Thoracic aorta (tissue), 2 donors: ENCODE results near the gene ZEB1. TPM values are rescaled to one million over a fixed set of nuclear protein-coding genes. Genes with fewer than 3 reads are reported as not detected.

Experiments used
- ATAC-seq: fragments of 150-250 bp; one replicate; pipeline ENCODE4 v1.8.0; 2017; ENCODE audit warnings: low read depth; ENCODE audit not compliant: insufficient number of reproducible peaks, low FRiP score
- DNase-seq: peaks from one replicate; pipeline ENCODE4 v3.0.0-alpha.2; 2020; ENCODE audit warnings: low spot score
- H3K27ac ChIP-seq, 2 donors: fragments of 200-600 bp; sonication (generic); 1 replicate in 1 of 2; 2 replicates in 1 of 2; pipeline ENCODE4 v1.5.1; 2016; ENCODE audit warnings: mild to moderate bottlenecking in 2 of 2, moderate library complexity in 2 of 2
- H3K27me3 ChIP-seq: fragments of 200-600 bp; sonication (generic); replicated peaks from 2 replicates; pipeline ENCODE4 v1.6.0; 2016; ENCODE audit warnings: mild to moderate bottlenecking; ENCODE audit not compliant: insufficient read depth
- H3K36me3 ChIP-seq: fragments of 200-600 bp; sonication (generic); one replicate; pipeline ENCODE4 v1.5.1; 2016
- H3K4me1 ChIP-seq, 2 donors: fragments of 200-600 bp; sonication (generic); 1 replicate in 1 of 2; 2 replicates in 1 of 2; pipeline versions ENCODE4 v1.5.1 to v1.6.0; 2016; ENCODE audit warnings: low read depth in 2 of 2, mild to moderate bottlenecking in 1 of 2; ENCODE audit not compliant: control insufficient read depth in 1 of 2
- H3K4me3 ChIP-seq: fragments of 200-600 bp; sonication (generic); 2 replicates; pipeline ENCODE4 v1.5.1; 2016; ENCODE audit warnings: mild to moderate bottlenecking
- H3K9me3 ChIP-seq: fragments of 200-600 bp; sonication (generic); 2 replicates; pipeline ENCODE4 v1.5.1; 2016
- total RNA-seq, 2 donors: library from RNA; depleted of rRNA; stranded (reverse); fragments of >200 nt; gene quantifications; one replicate each; pipeline versions ENCODE4 v1.1.0 to v1.2.3, GENCODE V29; 2016
- TF ChIP-seq, protein P1 (sequence below): fragments of 200-600 bp; sonication (generic); IDR thresholded peaks from one replicate; pipeline ENCODE4 v1.5.1; 2019; ENCODE audit warnings: antibody characterized with exemption

The ZEB1 gene
- total RNA-seq, 2 donors from 2014 or later: 101 to 179 TPM

DNA sequence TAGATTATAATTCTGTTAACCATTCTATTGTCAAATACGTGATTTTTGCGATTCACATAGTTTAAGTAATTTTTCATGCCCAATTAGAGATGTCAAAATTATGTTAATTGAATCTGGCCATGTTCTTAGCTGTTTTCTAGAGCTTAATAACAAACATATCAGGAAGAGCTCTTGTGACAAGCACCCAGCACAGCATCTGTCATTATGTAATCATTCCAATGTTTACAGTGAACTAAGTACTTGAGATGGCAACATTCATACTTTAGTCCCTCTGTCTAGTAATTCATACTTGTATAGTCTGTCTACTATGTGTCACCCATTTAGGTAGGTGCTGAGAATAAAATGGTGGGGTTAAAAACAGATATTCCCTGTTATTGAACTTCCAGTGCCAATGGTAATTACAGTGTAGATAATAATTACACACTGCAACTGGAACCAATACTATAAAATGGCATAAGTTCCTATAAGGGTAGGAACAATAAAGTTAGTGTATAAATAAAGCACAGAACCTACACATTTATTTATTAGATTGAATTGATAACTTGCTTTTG lies 55.2 kb downstream of the ZEB1 start:
- H3K9me3 ChIP-seq: no peaks in the 10 kb centered on the region
- no peaks in the 10 kb centered on the region for H3K27me3 ChIP-seq
- TF ChIP-seq, protein P1, sequence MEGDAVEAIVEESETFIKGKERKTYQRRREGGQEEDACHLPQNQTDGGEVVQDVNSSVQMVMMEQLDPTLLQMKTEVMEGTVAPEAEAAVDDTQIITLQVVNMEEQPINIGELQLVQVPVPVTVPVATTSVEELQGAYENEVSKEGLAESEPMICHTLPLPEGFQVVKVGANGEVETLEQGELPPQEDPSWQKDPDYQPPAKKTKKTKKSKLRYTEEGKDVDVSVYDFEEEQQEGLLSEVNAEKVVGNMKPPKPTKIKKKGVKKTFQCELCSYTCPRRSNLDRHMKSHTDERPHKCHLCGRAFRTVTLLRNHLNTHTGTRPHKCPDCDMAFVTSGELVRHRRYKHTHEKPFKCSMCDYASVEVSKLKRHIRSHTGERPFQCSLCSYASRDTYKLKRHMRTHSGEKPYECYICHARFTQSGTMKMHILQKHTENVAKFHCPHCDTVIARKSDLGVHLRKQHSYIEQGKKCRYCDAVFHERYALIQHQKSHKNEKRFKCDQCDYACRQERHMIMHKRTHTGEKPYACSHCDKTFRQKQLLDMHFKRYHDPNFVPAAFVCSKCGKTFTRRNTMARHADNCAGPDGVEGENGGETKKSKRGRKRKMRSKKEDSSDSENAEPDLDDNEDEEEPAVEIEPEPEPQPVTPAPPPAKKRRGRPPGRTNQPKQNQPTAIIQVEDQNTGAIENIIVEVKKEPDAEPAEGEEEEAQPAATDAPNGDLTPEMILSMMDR: no peak
- no peak overlapping the region for H3K27ac ChIP-seq
- peaks cover 16 to 38% of the 10 kb centered on the region in 2 donors for H3K4me1 ChIP-seq
- H3K36me3 ChIP-seq: no peaks in the 10 kb centered on the region
- H3K4me3 ChIP-seq: no peak overlapping the region
- DNase-seq (no peak), ATAC-seq (no peak)

DNA sequence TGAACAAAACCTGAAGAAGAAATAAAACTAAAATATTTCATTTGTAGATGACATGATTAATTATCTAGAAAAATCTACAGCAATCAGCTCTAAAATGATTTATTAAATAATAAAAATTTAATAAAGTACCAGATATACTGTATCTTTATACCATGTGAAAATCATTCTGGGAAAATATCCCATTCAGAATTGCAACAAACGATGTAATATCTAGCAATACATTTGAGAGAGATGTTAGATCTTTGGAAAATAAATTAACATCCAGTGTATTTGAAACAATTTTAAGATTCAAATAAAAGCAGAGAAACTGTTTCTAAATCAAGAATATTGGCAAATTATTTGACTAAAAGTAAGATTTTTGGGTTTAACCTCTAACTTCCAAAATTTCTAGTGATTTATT lies 62.2 kb downstream of the ZEB1 start:
- Histone ChIP-seq H3K36me3 (no peaks in the 10 kb centered on the region), H3K9me3 (no peaks in the 10 kb centered on the region), H3K27me3 (no peaks in the 10 kb centered on the region), H3K4me1 (peaks cover 4 to 27% of the 10 kb centered on the region in 2 donors), H3K4me3 (no peak overlapping the region), H3K27ac (no peak overlapping the region)
- ATAC-seq (no peak), DNase-seq (no peak)
- TF ChIP-seq, protein P1: no peak

DNA sequence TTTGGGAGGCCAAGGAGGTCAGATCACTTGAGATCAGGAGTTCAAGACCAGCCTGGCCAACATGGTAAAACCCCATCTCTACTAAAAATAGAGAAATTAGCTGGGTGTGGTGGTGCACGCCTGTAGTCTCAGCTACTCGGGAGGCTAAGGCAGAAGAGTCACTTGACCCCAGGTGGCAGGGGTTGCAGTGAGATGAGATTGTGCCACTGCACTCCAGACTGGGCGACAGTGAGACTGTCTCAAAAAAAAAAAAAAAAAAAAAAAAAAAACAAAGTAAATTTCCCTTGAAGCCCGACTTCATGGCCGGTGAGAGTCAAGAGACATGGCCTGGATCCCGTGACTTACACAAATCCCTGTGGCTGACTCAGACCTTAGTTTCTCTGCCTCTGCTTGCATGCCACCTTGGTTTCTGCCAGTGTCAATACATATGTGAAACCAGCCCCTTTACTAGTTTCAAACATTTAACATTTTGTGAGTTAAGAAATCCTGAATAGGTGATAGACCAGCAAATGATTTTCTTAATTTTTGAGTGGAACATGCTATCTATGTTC lies 62.8 kb downstream of the ZEB1 start:
- no peak for DNase-seq
- H3K36me3 ChIP-seq: no peaks in the 10 kb centered on the region
- no peaks in the 10 kb centered on the region for H3K27me3 ChIP-seq
- H3K4me3 ChIP-seq: no peak overlapping the region
- peak overlapping the region; percentile 2 to 14 for H3K27ac ChIP-seq
- TF ChIP-seq, protein P1: no peak
- H3K9me3 ChIP-seq: no peaks in the 10 kb centered on the region
- peak; percentile 88 for ATAC-seq
- H3K4me1 ChIP-seq: peaks cover 4 to 27% of the 10 kb centered on the region in 2 donors

DNA sequence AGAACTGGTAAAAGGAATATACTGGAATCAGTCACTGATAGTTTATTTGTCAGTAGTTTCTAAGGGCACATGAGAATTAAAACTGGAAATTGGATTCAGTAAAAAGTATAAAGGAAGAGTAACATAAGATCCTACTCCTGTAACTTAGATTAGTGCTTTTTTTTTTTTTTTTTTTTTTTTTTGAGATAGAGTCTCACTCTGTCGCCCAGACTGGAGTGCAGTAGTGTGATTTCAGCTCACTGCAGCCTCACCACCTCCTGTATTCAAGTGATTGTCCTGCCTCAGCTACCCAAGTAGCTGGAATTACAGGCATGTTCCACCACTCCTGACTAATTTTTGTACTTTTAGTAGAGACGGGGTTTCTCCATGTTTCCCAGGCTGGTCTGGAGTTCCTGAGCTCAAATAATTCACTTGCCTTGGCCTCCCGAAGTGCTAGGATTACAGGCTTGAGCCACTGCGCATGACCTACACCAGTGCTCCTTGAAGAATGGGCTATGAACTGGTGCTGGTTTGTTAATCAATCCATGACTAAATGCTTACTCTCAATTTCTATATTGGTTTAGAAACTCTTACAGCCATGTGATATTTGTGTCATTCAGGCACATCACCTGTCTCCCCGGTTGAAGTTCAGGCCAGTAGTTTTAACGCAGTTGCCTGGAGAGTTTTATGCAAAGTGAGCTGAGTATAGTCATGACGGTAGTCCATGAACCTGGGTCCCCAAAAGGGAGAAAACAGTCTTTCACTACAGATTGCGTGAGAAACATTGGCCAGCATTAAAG lies 65.0 kb downstream of the ZEB1 start:
- peaks cover 4 to 27% of the 10 kb centered on the region in 2 donors for H3K4me1 ChIP-seq
- H3K27ac ChIP-seq: no peak overlapping the region
- TF ChIP-seq, protein P1: no peak
- ATAC-seq (no peak), DNase-seq (no peak)
- H3K27me3 ChIP-seq: no peaks in the 10 kb centered on the region
- H3K4me3 ChIP-seq: no peak overlapping the region
- no peaks in the 10 kb centered on the region for H3K9me3 ChIP-seq
- no peaks in the 10 kb centered on the region for H3K36me3 ChIP-seq

DNA sequence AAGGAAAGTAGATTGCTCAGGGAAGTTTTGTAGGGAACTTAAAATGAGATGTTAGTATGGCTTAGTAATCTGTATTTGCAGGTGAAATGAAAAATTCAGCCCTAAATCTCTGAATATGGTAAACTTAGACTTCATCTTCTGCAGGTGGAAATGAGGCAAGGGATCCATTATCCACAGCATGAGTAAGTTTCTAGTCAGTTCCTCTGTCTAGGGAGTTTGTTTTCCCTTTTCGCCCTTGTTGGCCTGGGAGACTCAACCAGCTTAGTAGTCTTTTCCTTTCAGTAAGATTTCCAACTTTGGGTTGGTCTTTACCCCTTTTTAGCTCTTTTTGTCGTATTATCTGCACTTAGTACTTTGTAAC lies 65.6 kb downstream of the ZEB1 start:
- ATAC-seq (no peak), DNase-seq (no peak)
- TF ChIP-seq, protein P1: no peak
- Histone ChIP-seq H3K27ac (no peak overlapping the region), H3K9me3 (no peaks in the 10 kb centered on the region), H3K27me3 (no peaks in the 10 kb centered on the region), H3K36me3 (no peaks in the 10 kb centered on the region), H3K4me3 (no peak overlapping the region), H3K4me1 (peaks cover 3 to 27% of the 10 kb centered on the region in 2 donors)
